ENCODE data around the gene CHAMP1.

DNA sequence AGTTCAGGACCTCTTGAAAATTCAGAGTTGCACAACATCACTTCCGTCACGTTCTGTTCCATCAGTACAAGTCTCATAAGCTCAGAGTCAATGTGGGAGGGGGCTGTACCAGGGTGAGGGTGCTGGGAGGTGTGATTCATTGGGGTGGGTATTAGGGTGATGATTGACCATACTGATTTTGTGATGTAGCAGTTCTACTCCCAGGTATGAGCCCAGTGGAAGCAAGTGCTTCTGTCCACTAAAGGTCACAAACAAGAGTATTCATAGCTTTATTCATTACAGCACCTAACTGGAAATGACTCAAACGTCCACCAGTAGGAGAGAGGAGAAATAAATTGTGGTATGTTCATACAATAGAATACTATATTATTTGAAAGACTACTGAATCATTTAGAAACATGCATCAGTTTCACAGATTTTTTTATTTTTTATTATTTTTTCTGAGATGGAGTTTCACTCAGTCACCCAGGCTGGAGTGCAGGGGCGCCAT lies 45.0 kb upstream of the CHAMP1 start:
- TF ChIP-seq, protein P1, sequence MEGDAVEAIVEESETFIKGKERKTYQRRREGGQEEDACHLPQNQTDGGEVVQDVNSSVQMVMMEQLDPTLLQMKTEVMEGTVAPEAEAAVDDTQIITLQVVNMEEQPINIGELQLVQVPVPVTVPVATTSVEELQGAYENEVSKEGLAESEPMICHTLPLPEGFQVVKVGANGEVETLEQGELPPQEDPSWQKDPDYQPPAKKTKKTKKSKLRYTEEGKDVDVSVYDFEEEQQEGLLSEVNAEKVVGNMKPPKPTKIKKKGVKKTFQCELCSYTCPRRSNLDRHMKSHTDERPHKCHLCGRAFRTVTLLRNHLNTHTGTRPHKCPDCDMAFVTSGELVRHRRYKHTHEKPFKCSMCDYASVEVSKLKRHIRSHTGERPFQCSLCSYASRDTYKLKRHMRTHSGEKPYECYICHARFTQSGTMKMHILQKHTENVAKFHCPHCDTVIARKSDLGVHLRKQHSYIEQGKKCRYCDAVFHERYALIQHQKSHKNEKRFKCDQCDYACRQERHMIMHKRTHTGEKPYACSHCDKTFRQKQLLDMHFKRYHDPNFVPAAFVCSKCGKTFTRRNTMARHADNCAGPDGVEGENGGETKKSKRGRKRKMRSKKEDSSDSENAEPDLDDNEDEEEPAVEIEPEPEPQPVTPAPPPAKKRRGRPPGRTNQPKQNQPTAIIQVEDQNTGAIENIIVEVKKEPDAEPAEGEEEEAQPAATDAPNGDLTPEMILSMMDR (IDR thresholded peaks at IDR 0.05), result no peak
- TF ChIP-seq POLR2A (IDR thresholded peaks at IDR 0.05) (no peak), POLR2AphosphoS5 (IDR thresholded peaks at IDR 0.05) (no peak)

All from prostate gland (tissue), 2 donors.